Thoracic aorta (tissue), 2 donors: Measurements from ENCODE around the gene PPP2R5A. TPM values are rescaled to one million over a fixed set of nuclear protein-coding genes. Genes with fewer than 3 reads are reported as not detected.

Source experiments
- ATAC-seq: fragments of 150-250 bp; one replicate; pipeline ENCODE4 v1.8.0; 2017; ENCODE audit warnings: low read depth; ENCODE audit not compliant: insufficient number of reproducible peaks, low FRiP score
- DNase-seq: peaks from one replicate; pipeline ENCODE4 v3.0.0-alpha.2; 2020; ENCODE audit warnings: low spot score
- H3K27ac ChIP-seq, 2 donors: fragments of 200-600 bp; sonication (generic); 1 replicate in 1 of 2; 2 replicates in 1 of 2; pipeline ENCODE4 v1.5.1; 2016; ENCODE audit warnings: mild to moderate bottlenecking in 2 of 2, moderate library complexity in 2 of 2
- H3K27me3 ChIP-seq: fragments of 200-600 bp; sonication (generic); replicated peaks from 2 replicates; pipeline ENCODE4 v1.6.0; 2016; ENCODE audit warnings: mild to moderate bottlenecking; ENCODE audit not compliant: insufficient read depth
- H3K36me3 ChIP-seq: fragments of 200-600 bp; sonication (generic); one replicate; pipeline ENCODE4 v1.5.1; 2016
- H3K4me1 ChIP-seq, 2 donors: fragments of 200-600 bp; sonication (generic); 1 replicate in 1 of 2; 2 replicates in 1 of 2; pipeline versions ENCODE4 v1.5.1 to v1.6.0; 2016; ENCODE audit warnings: low read depth in 2 of 2, mild to moderate bottlenecking in 1 of 2; ENCODE audit not compliant: control insufficient read depth in 1 of 2
- H3K4me3 ChIP-seq: fragments of 200-600 bp; sonication (generic); 2 replicates; pipeline ENCODE4 v1.5.1; 2016; ENCODE audit warnings: mild to moderate bottlenecking
- H3K9me3 ChIP-seq: fragments of 200-600 bp; sonication (generic); 2 replicates; pipeline ENCODE4 v1.5.1; 2016
- CTCF ChIP-seq: fragments of 200-600 bp; sonication (generic); IDR thresholded peaks from one replicate; pipeline ENCODE4 v1.5.1; 2019; ENCODE audit warnings: antibody characterized with exemption
- total RNA-seq, 2 donors: library from RNA; depleted of rRNA; stranded (reverse); fragments of >200 nt; gene quantifications; one replicate each; pipeline versions ENCODE4 v1.1.0 to v1.2.3, GENCODE V29; 2016

The PPP2R5A gene
- total RNA-seq, 2 donors from 2014 or later: 46.1 to 50.6 TPM

- Histone ChIP-seq H3K9me3 (no peaks in the 10 kb centered on the region), H3K4me3 (no peak overlapping the region), H3K4me1 (peaks cover 6 to 11% of the 10 kb centered on the region in 2 donors), H3K27ac (no peak overlapping the region), H3K36me3 (no peaks in the 10 kb centered on the region), H3K27me3 (no peaks in the 10 kb centered on the region)
- no peak for TF ChIP-seq CTCF
- DNase-seq (no peak), ATAC-seq (no peak)
Measured at GRCh38 chr1:212241501-212241900, 43.7 kb upstream of the PPP2R5A start.

DNA sequence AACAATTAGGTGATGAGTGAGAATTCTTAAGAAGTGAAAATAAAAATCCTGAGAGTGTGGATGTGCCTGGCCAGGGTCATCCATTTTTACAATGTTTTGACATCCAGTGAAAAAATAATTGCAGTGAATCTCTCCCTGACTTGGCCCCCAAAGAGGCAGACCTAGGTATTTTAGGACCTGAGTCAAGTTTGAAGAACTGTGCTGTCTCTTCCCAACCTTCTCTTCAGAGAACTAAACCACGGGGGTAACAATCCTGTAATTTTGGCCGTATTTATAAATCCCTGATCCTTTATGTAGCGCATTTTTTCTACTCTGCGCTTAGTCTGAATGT is 43.3 kb upstream of the PPP2R5A start:
- no peak for TF ChIP-seq CTCF
- DNase-seq (no peak), ATAC-seq (no peak)
- Histone ChIP-seq H3K27ac (no peak overlapping the region), H3K27me3 (no peaks in the 10 kb centered on the region), H3K9me3 (no peaks in the 10 kb centered on the region), H3K4me1 (peaks cover 6 to 11% of the 10 kb centered on the region in 2 donors), H3K36me3 (no peaks in the 10 kb centered on the region), H3K4me3 (no peak overlapping the region)

- peaks cover 6 to 11% of the 10 kb centered on the region in 2 donors for H3K4me1 ChIP-seq
- H3K4me3 ChIP-seq: no peak overlapping the region
- H3K9me3 ChIP-seq: no peaks in the 10 kb centered on the region
- H3K27me3 ChIP-seq: no peaks in the 10 kb centered on the region
- no peaks in the 10 kb centered on the region for H3K36me3 ChIP-seq
- no peak for TF ChIP-seq CTCF
- no peak overlapping the region for H3K27ac ChIP-seq
- no peak for ATAC-seq
- no peak for DNase-seq
Measured at GRCh38 chr1:212242288-212242984, 42.8 kb upstream of the PPP2R5A start.

DNA sequence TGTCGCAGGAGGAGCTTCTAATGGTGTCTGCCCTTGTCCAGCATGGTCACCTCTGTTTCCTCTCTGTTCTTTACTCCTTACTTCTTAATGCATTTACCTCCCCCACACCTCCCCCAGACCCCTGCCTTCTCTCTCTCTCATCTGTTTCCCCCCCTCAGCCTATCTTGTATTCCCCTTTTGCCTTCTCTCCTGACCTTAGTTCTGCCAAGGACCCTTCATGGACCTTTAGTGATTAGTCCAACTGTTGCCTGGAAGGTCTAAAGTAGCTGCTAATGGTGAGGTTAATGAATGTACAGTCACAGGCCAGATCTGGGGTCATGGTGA is 42.3 kb upstream of the PPP2R5A start:
- Histone ChIP-seq H3K27me3 (no peaks in the 10 kb centered on the region), H3K9me3 (no peaks in the 10 kb centered on the region)
- no peak for ATAC-seq

GRCh38 chr1:212244441-212244840 is 40.8 kb upstream of the PPP2R5A start:
- no peak for DNase-seq
- Histone ChIP-seq H3K4me1 (no peaks in the 10 kb centered on the region), H3K36me3 (no peaks in the 10 kb centered on the region), H3K27ac (no peak overlapping the region), H3K4me3 (no peak overlapping the region), H3K27me3 (no peaks in the 10 kb centered on the region), H3K9me3 (no peaks in the 10 kb centered on the region)
- no peak for ATAC-seq
- no peak for TF ChIP-seq CTCF

More for the DNA sequence above, 42.3 kb upstream of the PPP2R5A start:
- no peaks in the 10 kb centered on the region for H3K36me3 ChIP-seq
- H3K4me3 ChIP-seq: no peak overlapping the region
- peaks cover 6 to 11% of the 10 kb centered on the region in 2 donors for H3K4me1 ChIP-seq
- TF ChIP-seq CTCF: no peak
- no peak overlapping the region for H3K27ac ChIP-seq
- DNase-seq: no peak
